ENCODE results near the gene PARP11.

The PARP11 gene, protein sequence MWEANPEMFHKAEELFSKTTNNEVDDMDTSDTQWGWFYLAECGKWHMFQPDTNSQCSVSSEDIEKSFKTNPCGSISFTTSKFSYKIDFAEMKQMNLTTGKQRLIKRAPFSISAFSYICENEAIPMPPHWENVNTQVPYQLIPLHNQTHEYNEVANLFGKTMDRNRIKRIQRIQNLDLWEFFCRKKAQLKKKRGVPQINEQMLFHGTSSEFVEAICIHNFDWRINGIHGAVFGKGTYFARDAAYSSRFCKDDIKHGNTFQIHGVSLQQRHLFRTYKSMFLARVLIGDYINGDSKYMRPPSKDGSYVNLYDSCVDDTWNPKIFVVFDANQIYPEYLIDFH

DNA sequence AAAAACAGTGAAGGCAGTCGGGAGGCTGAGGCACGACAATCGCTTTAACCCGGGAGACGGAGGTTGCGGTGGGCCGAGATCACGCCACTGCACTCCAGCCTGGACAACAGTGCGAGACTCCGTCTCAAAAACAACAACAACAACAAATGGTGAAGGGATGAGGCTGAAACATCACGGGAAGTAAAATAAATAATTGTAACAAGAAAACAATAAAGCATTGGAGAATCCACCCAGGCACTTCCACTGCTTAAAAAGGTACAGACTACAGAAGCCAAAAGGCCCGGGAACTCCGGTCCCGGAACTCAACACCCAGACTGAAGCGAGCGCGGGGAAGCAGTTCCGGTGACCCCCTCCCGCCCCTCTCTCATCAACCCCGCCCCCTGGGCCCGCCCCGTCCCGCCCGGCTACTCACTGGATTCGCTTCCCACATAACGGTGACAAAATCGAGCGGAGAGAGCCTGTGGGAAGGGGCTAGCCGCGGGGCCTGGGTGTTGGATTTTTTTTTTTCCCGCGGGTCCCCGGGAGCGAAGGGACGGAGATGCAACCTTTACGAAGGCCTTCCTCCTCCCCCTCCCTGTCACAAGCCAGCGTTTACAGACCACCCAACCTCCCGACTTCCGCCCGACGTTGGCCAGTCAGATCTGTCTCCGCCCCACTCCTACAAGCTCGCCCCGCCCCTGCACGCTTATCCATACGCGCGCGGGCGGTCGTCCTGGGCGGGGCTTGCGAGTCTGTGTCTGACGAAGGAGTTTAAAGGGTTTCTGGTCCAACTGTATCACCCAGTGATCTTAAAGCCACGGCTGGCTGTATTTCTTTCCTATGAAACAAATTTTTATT lies at the start of gene PARP11:
Gene PARP11, minus strand, starts transcription at position 600 of the 837 bp plus-strand sequence. Its CDS starts 170 bp downstream, at position 430.
- Histone ChIP-seq H3K4me3 (peak within 1 kb of the TSS; percentile 54), H3K27me3 (ENCODE audit: low read depth) (no peaks in the 10 kb centered on the region), H3K4me1 (peaks cover 18% of the 10 kb centered on the region), H3K9me3 (no peaks in the 10 kb centered on the region), H3K36me3 (replicated peaks) (no peaks in the 10 kb centered on the region; the same call in 1 of the 2 replicates)
- DNase-seq (ENCODE audit: low spot score in 2 of 2), result peak; percentile 92 to 98
- in situ Hi-C loops (cut with MboI; ENCODE audit: low sequenced_read_pairs), result no loop called here

DNA sequence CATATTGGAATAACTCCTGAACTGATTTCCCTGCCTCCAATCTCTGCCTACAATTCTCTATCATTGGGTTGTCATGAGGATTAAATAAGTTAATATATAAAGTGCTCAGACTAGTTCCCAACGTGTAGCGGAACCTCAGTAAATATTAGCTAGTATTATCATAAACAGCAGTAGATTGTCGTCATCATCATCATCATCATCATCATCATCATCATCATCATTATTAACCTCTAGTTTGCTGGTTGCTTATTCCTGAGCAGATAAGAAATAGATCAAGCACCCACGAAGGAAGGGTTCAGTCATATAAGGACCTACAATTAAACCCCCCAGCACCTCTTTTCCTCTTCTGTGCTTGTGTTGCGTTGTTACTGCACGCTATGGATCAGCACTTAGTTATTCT lies 48.8 kb upstream of the PARP11 start:
- H3K9me3 ChIP-seq, result no peaks in the 10 kb centered on the region
- no peak for DNase-seq (ENCODE audit: low spot score in 2 of 2)
- no peak overlapping the region for H3K4me3 ChIP-seq
- H3K36me3 ChIP-seq (replicated peaks), result no peaks in the 10 kb centered on the region
- H3K4me1 ChIP-seq, result no peaks in the 10 kb centered on the region
- peaks cover 38% of the 10 kb centered on the region for H3K27me3 ChIP-seq (ENCODE audit: low read depth)
- in situ Hi-C loops (cut with MboI; ENCODE audit: low sequenced_read_pairs), result no loop called here

GRCh38 chr12:3921526-3921925 lies 48.3 kb upstream of the PARP11 start:
- in situ Hi-C loops (cut with MboI; ENCODE audit: low sequenced_read_pairs), result no loop called here
- H3K27me3 ChIP-seq (ENCODE audit: low read depth), result peaks cover 36% of the 10 kb centered on the region

GRCh38 chr12:3921151-3921471 lies 47.9 kb upstream of the PARP11 start:
- Histone ChIP-seq H3K27me3 (ENCODE audit: low read depth) (peaks cover 32% of the 10 kb centered on the region), H3K4me3 (no peak overlapping the region), H3K36me3 (replicated peaks) (no peaks in the 10 kb centered on the region), H3K4me1 (no peaks in the 10 kb centered on the region), H3K9me3 (no peaks in the 10 kb centered on the region)
- no peak for DNase-seq (ENCODE audit: low spot score in 2 of 2)
- in situ Hi-C loops (cut with MboI; ENCODE audit: low sequenced_read_pairs), result no loop called here

More at GRCh38 chr12:3921526-3921925, 48.3 kb upstream of the PARP11 start:
- no peaks in the 10 kb centered on the region for H3K9me3 ChIP-seq
- DNase-seq (ENCODE audit: low spot score in 2 of 2), result no peak
- no peaks in the 10 kb centered on the region for H3K4me1 ChIP-seq
- no peak overlapping the region for H3K4me3 ChIP-seq
- no peaks in the 10 kb centered on the region for H3K36me3 ChIP-seq (replicated peaks)

GRCh38 chr12:3920351-3921150 lies 47.4 kb upstream of the PARP11 start:
- Histone ChIP-seq H3K4me1 (no peaks in the 10 kb centered on the region), H3K4me3 (no peak overlapping the region), H3K9me3 (no peaks in the 10 kb centered on the region), H3K36me3 (replicated peaks) (no peaks in the 10 kb centered on the region), H3K27me3 (ENCODE audit: low read depth) (peaks cover 30% of the 10 kb centered on the region)
- no peak for DNase-seq (ENCODE audit: low spot score in 2 of 2)
- in situ Hi-C loops (cut with MboI; ENCODE audit: low sequenced_read_pairs), result no loop called here

DNA sequence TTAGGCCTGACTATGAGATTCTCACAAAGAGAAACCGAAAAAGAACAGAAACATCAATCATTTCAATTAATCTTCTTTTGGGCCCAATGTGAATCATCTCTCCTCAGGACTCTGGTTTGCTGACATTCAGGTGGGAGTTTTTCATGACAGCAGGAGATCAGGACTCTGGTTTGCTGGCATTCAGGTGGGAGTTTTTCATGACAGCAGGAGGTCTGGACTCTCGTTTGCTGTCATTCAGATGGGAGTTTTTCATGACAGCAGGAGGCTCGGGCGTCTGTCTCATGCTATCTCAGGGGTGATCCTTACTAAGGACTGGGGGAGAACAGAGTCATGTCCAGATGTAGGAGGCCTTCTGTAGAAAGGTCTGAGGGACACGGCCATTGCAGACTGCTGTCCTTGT lies 40.1 kb upstream of the PARP11 start:
- Histone ChIP-seq H3K9me3 (no peaks in the 10 kb centered on the region), H3K27me3 (ENCODE audit: low read depth) (peaks cover 2% of the 10 kb centered on the region; the same call in 1 of the 2 replicates), H3K36me3 (replicated peaks) (no peaks in the 10 kb centered on the region), H3K4me1 (no peaks in the 10 kb centered on the region), H3K4me3 (no peak overlapping the region)
- no peak for DNase-seq (ENCODE audit: low spot score in 2 of 2)
- in situ Hi-C loops (cut with MboI; ENCODE audit: low sequenced_read_pairs), result no loop called here

GRCh38 chr12:3912863-3913262 lies 39.7 kb upstream of the PARP11 start:
- in situ Hi-C loops (cut with MboI; ENCODE audit: low sequenced_read_pairs), result no loop called here
- Histone ChIP-seq H3K36me3 (replicated peaks) (no peaks in the 10 kb centered on the region), H3K27me3 (ENCODE audit: low read depth) (peaks cover 6% of the 10 kb centered on the region; the same call in 1 of the 2 replicates), H3K4me1 (no peaks in the 10 kb centered on the region), H3K4me3 (no peak overlapping the region), H3K9me3 (no peaks in the 10 kb centered on the region)
- no peak for DNase-seq (ENCODE audit: low spot score in 2 of 2)

DNA sequence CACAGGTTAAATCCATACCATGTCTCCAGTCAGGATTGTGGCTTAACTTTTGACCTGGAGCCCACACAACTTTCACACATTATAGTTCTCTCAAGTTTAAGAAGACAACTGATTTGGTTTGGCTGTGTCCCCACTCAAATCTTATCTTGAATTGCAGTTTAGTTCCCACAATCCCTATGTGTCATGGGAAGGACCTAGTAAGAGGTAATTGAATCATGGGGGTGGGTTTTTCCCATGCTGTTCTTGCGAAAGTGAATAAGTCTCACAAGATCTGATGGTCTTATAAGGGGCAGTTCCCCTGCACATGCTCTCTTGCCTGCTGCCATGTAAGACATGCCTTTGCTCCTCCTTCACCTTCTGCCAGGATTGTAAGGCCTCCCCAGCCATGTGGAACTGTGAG lies 38.2 kb upstream of the PARP11 start:
- in situ Hi-C loops (cut with MboI; ENCODE audit: low sequenced_read_pairs), result no loop called here
- Histone ChIP-seq H3K36me3 (replicated peaks) (no peaks in the 10 kb centered on the region), H3K27me3 (ENCODE audit: low read depth) (peaks cover 11% of the 10 kb centered on the region; the same call in 1 of the 2 replicates)

DNA sequence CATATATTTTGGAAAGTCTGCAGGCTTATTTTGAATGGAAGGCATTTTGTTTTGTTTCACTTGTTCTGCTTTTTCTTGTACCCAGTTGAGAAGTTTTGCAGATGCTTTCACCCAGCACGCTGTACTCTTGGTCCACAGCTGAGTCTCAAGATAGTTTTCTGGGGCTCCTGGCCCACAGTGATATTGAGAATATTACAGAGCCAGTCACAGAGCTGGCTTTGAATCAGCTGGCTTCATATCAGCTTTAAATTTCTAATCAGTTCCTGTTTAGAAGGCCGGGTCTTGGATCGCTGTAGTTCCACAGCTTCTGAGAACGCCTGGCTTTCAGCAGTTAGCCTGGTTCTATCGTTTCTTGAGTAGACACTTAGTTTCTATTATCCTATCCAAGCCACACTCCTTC lies 32.5 kb upstream of the PARP11 start:
- no peak for DNase-seq (ENCODE audit: low spot score in 2 of 2)
- H3K9me3 ChIP-seq, result no peaks in the 10 kb centered on the region
- in situ Hi-C loops (cut with MboI; ENCODE audit: low sequenced_read_pairs), result no loop called here
- H3K36me3 ChIP-seq (replicated peaks), result no peaks in the 10 kb centered on the region
- H3K27me3 ChIP-seq (ENCODE audit: low read depth), result peaks cover 8% of the 10 kb centered on the region; the same call in 1 of the 2 replicates
- H3K4me3 ChIP-seq, result no peak overlapping the region
- H3K4me1 ChIP-seq, result no peaks in the 10 kb centered on the region

More for the DNA sequence above, 38.2 kb upstream of the PARP11 start:
- no peak for DNase-seq (ENCODE audit: low spot score in 2 of 2)
- Histone ChIP-seq H3K4me3 (no peak overlapping the region), H3K9me3 (no peaks in the 10 kb centered on the region), H3K4me1 (no peaks in the 10 kb centered on the region)

DNA sequence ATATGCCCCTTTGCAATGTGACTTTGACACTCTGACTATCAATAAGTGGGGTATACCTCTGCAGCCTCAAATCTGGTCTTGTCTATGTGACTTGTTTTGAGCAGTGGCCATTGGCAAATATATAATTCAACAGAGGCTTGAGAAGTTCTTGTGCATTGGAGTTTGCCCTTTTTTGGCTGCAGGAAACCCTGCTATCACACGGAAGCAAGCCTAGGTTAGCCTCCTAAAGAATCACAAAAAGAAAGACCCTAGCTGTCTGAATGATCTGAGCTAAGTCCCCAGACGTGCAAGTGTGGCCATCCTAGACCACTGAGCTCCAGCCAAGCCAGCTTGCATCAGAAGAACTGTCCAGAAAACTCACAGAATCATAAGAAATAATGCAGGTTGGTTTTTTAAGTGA lies 31.8 kb upstream of the PARP11 start:
- in situ Hi-C loops (cut with MboI; ENCODE audit: low sequenced_read_pairs), result no loop called here
- Histone ChIP-seq H3K4me1 (no peaks in the 10 kb centered on the region), H3K9me3 (no peaks in the 10 kb centered on the region), H3K4me3 (no peak overlapping the region), H3K36me3 (replicated peaks) (no peaks in the 10 kb centered on the region), H3K27me3 (ENCODE audit: low read depth) (peaks cover 10% of the 10 kb centered on the region; the same call in 1 of the 2 replicates)
- no peak for DNase-seq (ENCODE audit: low spot score in 2 of 2)

DNA sequence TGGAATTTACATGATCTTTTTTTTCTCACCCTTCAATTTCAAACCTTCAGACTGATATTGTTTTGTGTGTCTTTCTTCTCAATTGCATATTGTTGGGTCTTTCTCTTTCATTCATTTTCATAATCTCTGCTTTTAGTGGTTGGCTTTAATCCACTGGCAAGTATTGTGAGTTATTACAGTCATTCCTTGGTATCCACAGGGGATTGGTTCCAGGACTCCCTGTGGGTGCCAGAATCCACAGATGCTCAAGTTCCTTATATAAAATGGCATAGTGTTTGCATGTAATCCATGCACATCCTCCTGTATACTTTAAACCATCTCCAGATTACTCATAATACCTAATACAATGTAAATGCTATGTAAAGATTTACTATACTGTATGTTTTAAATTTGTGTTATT lies 29.7 kb upstream of the PARP11 start:
- Histone ChIP-seq H3K36me3 (replicated peaks) (no peaks in the 10 kb centered on the region), H3K4me3 (no peak overlapping the region), H3K27me3 (ENCODE audit: low read depth) (peaks cover 8% of the 10 kb centered on the region; the same call in 1 of the 2 replicates), H3K4me1 (no peaks in the 10 kb centered on the region), H3K9me3 (no peaks in the 10 kb centered on the region)
- DNase-seq (ENCODE audit: low spot score in 2 of 2), result peak in 1 of 2 experiments; percentile 4
- in situ Hi-C loops (cut with MboI; ENCODE audit: low sequenced_read_pairs), result no loop called here

DNA sequence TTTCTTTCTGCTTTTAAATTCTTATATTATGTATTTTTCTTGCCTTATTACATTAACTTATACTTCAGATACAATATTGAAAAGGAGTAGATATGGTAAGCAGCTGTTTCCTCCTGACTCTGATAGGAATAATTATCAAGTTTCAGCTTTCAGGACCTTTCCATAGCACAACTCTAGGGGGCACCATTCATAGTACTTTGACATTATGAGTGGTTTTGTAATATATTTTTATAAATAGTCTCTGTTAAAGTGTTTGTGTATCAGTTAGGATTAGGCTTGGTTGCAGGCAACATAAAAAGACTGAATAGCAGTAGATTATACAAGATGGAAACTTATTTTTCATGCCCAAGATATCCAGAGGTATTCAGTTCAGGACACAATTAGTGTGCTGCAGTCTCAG lies 27.9 kb upstream of the PARP11 start:
- Histone ChIP-seq H3K4me1 (peaks cover 12% of the 10 kb centered on the region), H3K4me3 (no peak overlapping the region), H3K27me3 (ENCODE audit: low read depth) (0 out of 2 replicates have a peak, but pooled peaks cover 2% of the 10 kb centered on the region), H3K9me3 (no peaks in the 10 kb centered on the region), H3K36me3 (replicated peaks) (no peaks in the 10 kb centered on the region)
- in situ Hi-C loops (cut with MboI; ENCODE audit: low sequenced_read_pairs), result no loop called here
- no peak for DNase-seq (ENCODE audit: low spot score in 2 of 2)

- Histone ChIP-seq H3K27me3 (ENCODE audit: low read depth) (0 out of 2 replicates have a peak, but pooled peaks cover 2% of the 10 kb centered on the region), H3K9me3 (no peaks in the 10 kb centered on the region), H3K4me3 (no peak overlapping the region), H3K36me3 (replicated peaks) (no peaks in the 10 kb centered on the region), H3K4me1 (peaks cover 15% of the 10 kb centered on the region)
- DNase-seq (ENCODE audit: low spot score in 2 of 2), result no peak
- in situ Hi-C loops (cut with MboI; ENCODE audit: low sequenced_read_pairs), result no loop called here
These were observed 25.6 kb upstream of the PARP11 start for GRCh38 chr12:3898756-3899155.

Data from HAP-1 (cell line).